H1 (cell line): Measurements from ENCODE around the gene ARL6IP1. TPM values are rescaled to one million over a fixed set of nuclear protein-coding genes. Genes with fewer than 3 reads are reported as not detected.

ENCODE experiments used
- EGR1 ChIP-seq: IDR thresholded peaks from 2 replicates; pipeline ENCODE4 v1.6.1; 2011; ENCODE audit warnings: low read depth, low read length, borderline replicate concordance
- EP300 ChIP-seq, 2 experiments: IDR thresholded peaks; 1 replicate in 1 of 2; 2 replicates in 1 of 2; pipeline ENCODE4 v1.6.1; 2011 to 2012; ENCODE audit warnings: low read depth in 2 of 2, low read length in 2 of 2, mild to moderate bottlenecking in 2 of 2, borderline replicate concordance in 1 of 2, inconsistent platforms in 1 of 2, moderate library complexity in 1 of 2
- EZH2 ChIP-seq: fragments of 200-600 bp; sonication (generic); IDR thresholded peaks from 2 replicates; pipeline ENCODE4 v1.7.1; 2012; ENCODE audit warnings: low read depth, mild to moderate bottlenecking, moderate library complexity, low read length, inconsistent platforms; ENCODE audit not compliant: severe bottlenecking
- NRF1 ChIP-seq: IDR thresholded peaks from 2 replicates; pipeline ENCODE4 v1.6.1; 2011; ENCODE audit warnings: mild to moderate bottlenecking, low read depth, low read length, improper control_type of control experiment
- SAP30 ChIP-seq: fragments of 300-600 bp; sonication (generic); IDR thresholded peaks from 2 replicates; pipeline ENCODE4 v1.7.1; 2012; ENCODE audit warnings: low read length, moderate library complexity, mild to moderate bottlenecking, inconsistent platforms; ENCODE audit not compliant: insufficient read depth, insufficient replicate concordance
- TBP ChIP-seq: IDR thresholded peaks from 2 replicates; pipeline ENCODE4 v1.6.1; 2011; ENCODE audit warnings: low read depth, low read length, improper control_type of control experiment
- polyA plus RNA-seq, 7 experiments: library from polyadenylated mRNA; depleted of rRNA in 3 of 7; stranded (reverse) in 5 of 7; unstranded in 2 of 7; fragments of >200 nt in 5 of 7; fragments of 200-250 nt in 2 of 7; gene quantifications; 1 replicate in 5 of 7; 2 replicates in 1 of 7; 4 replicates in 1 of 7; pipeline versions ENCODE4 v1.2.1 to v1.2.3, GENCODE V29; 2011 to 2013; ENCODE audit warnings: missing spikeins in 2 of 7, mixed read lengths in 2 of 7
- total RNA-seq: library from RNA; stranded (reverse); fragmentation: NEBNext Ultra II Directional; extraction: Animal tissue kit (Norgen Biotek cat#: 25700); gene quantifications from 2 replicates; pipeline ENCODE4 v1.2.1, GENCODE V29; 2021
- TF ChIP-seq, protein P1 (sequence below): fragments of 300-600 bp; sonication (generic); IDR thresholded peaks from 2 replicates; pipeline ENCODE4 v1.7.1; 2012; ENCODE audit warnings: low read length, moderate library complexity, mild to moderate bottlenecking, inconsistent platforms; ENCODE audit not compliant: insufficient replicate concordance

Gene ARL6IP1
- total and polyA plus RNA-seq, 2 of the 8 experiments (the other 6 are each of a cell fraction or from before 2014, with no cell fraction given): 162 to 170 TPM

- TF ChIP-seq, protein P1, sequence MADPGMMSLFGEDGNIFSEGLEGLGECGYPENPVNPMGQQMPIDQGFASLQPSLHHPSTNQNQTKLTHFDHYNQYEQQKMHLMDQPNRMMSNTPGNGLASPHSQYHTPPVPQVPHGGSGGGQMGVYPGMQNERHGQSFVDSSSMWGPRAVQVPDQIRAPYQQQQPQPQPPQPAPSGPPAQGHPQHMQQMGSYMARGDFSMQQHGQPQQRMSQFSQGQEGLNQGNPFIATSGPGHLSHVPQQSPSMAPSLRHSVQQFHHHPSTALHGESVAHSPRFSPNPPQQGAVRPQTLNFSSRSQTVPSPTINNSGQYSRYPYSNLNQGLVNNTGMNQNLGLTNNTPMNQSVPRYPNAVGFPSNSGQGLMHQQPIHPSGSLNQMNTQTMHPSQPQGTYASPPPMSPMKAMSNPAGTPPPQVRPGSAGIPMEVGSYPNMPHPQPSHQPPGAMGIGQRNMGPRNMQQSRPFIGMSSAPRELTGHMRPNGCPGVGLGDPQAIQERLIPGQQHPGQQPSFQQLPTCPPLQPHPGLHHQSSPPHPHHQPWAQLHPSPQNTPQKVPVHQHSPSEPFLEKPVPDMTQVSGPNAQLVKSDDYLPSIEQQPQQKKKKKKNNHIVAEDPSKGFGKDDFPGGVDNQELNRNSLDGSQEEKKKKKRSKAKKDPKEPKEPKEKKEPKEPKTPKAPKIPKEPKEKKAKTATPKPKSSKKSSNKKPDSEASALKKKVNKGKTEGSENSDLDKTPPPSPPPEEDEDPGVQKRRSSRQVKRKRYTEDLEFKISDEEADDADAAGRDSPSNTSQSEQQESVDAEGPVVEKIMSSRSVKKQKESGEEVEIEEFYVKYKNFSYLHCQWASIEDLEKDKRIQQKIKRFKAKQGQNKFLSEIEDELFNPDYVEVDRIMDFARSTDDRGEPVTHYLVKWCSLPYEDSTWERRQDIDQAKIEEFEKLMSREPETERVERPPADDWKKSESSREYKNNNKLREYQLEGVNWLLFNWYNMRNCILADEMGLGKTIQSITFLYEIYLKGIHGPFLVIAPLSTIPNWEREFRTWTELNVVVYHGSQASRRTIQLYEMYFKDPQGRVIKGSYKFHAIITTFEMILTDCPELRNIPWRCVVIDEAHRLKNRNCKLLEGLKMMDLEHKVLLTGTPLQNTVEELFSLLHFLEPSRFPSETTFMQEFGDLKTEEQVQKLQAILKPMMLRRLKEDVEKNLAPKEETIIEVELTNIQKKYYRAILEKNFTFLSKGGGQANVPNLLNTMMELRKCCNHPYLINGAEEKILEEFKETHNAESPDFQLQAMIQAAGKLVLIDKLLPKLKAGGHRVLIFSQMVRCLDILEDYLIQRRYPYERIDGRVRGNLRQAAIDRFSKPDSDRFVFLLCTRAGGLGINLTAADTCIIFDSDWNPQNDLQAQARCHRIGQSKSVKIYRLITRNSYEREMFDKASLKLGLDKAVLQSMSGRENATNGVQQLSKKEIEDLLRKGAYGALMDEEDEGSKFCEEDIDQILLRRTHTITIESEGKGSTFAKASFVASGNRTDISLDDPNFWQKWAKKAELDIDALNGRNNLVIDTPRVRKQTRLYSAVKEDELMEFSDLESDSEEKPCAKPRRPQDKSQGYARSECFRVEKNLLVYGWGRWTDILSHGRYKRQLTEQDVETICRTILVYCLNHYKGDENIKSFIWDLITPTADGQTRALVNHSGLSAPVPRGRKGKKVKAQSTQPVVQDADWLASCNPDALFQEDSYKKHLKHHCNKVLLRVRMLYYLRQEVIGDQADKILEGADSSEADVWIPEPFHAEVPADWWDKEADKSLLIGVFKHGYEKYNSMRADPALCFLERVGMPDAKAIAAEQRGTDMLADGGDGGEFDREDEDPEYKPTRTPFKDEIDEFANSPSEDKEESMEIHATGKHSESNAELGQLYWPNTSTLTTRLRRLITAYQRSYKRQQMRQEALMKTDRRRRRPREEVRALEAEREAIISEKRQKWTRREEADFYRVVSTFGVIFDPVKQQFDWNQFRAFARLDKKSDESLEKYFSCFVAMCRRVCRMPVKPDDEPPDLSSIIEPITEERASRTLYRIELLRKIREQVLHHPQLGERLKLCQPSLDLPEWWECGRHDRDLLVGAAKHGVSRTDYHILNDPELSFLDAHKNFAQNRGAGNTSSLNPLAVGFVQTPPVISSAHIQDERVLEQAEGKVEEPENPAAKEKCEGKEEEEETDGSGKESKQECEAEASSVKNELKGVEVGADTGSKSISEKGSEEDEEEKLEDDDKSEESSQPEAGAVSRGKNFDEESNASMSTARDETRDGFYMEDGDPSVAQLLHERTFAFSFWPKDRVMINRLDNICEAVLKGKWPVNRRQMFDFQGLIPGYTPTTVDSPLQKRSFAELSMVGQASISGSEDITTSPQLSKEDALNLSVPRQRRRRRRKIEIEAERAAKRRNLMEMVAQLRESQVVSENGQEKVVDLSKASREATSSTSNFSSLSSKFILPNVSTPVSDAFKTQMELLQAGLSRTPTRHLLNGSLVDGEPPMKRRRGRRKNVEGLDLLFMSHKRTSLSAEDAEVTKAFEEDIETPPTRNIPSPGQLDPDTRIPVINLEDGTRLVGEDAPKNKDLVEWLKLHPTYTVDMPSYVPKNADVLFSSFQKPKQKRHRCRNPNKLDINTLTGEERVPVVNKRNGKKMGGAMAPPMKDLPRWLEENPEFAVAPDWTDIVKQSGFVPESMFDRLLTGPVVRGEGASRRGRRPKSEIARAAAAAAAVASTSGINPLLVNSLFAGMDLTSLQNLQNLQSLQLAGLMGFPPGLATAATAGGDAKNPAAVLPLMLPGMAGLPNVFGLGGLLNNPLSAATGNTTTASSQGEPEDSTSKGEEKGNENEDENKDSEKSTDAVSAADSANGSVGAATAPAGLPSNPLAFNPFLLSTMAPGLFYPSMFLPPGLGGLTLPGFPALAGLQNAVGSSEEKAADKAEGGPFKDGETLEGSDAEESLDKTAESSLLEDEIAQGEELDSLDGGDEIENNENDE: no peak
- TF ChIP-seq EZH2: no peak
- no peak for TF ChIP-seq TBP
- no peak for TF ChIP-seq SAP30
- no peak for TF ChIP-seq EP300 (IDR thresholded peaks at IDR 0.05; ENCODE audit: borderline replicate concordance in 1 of 2, low read depth in 2 of 2, low read length in 2 of 2)
- TF ChIP-seq EGR1: no peak
- no peak for TF ChIP-seq NRF1
These were observed 7.8 kb upstream of the ARL6IP1 start (continued) for GRCh38 chr16:18809165-18809564.
